Measurements from ENCODE around the gene ABCF2. TPM values are rescaled to one million over a fixed set of nuclear protein-coding genes. Genes with fewer than 3 reads are reported as not detected.

The ABCF2 gene
- polyA plus RNA-seq, 3 donors: 18.0 to 22.0 (median 21.1) TPM

DNA sequence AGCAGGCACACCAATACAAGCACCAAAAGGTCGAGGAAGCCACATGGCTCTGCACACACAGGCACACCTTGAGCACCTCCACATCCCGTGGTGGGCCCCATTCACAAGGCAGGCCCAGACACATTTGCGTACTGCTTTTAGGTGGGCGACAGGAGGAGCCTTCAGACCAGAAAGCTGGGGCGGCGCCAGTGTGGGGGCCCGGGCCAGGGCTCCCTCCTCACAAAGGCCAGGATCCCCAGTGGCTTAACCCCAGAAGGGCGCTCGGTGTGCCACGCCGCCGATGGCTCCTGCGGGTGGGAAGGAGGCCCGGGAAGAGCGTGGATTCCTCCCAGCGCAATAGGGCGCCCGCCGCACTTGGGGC is 24.3 kb upstream of the ABCF2 start:
- peaks cover 47 to 67% of the 10 kb centered on the region in 2 donors for H3K27me3 ChIP-seq (ENCODE audit: control insufficient read depth in 2 of 2, insufficient read depth in 2 of 2, low read length in 2 of 2)
- peak overlapping the region; percentile 36 for H3K4me2 ChIP-seq (replicated peaks; ENCODE audit: extremely low read depth, low read length, poor library complexity, severe bottlenecking)
- no peak overlapping the region for H3K4me3 ChIP-seq (replicated peaks in 1 of 3; ENCODE audit: low read depth in 2 of 3, low read length in 3 of 3)
- peaks cover 91% of the 10 kb centered on the region for H4K20me1 ChIP-seq (ENCODE audit: insufficient read depth, low read length)
- Mint-ChIP-seq H3K27me3 (ENCODE audit: low read depth in 3 of 3) (peaks cover 71 to 84% (median 77%) of the 10 kb centered on the region in 3 donors), H3K27ac (no peak overlapping the region), H3K4me3 (peak overlapping the region in 1 of 2 donors; percentile 76), H3K9me3 (peaks cover 0 to 18% (median 13%) of the 10 kb centered on the region in 7 donors), H3K4me1 (peaks cover 50% of the 10 kb centered on the region), H3K36me3 (peaks cover 27 to 54% of the 10 kb centered on the region in 2 donors)
- H3K9me3 ChIP-seq (replicated peaks in 1 of 2; ENCODE audit: control insufficient read depth in 1 of 2, insufficient read depth in 1 of 2, low read length in 2 of 2): peaks cover 0 to 14% of the 10 kb centered on the region in 2 donors
- no peaks in the 10 kb centered on the region for H3K79me2 ChIP-seq (ENCODE audit: insufficient read depth, low read length)
- whole genome bisulfite sequencing (ENCODE audit: insufficient coverage): 18% methylated on average over 17 of the region's 19 CpGs
- no peak for DNase-seq
- TF ChIP-seq CTCF (IDR thresholded peaks at IDR 0.05): no peak
- H3K36me3 ChIP-seq (replicated peaks in 1 of 2; ENCODE audit: control insufficient read depth in 1 of 2, insufficient read depth in 2 of 2, low read length in 2 of 2): no peaks in the 10 kb centered on the region
- H2AFZ ChIP-seq (ENCODE audit: insufficient read depth, low read depth, low read length, poor library complexity, severe bottlenecking): no peak overlapping the region
- no peak overlapping the region for H3K9ac ChIP-seq (ENCODE audit: insufficient read depth, low read length, poor library complexity, severe bottlenecking)
- intact Hi-C loops (cut with micrococcal nuclease): loop anchor here (5.0 kb wide), 1 partner anchor 51 kb away; no protein-coding TSS in a partner anchor
- peaks cover 29 to 38% of the 10 kb centered on the region in 2 donors for H3K4me1 ChIP-seq (ENCODE audit: control insufficient read depth in 1 of 2, insufficient read depth in 2 of 2, low read length in 2 of 2)
- H3K27ac ChIP-seq (ENCODE audit: low read depth in 1 of 2, low read length in 2 of 2): no peak overlapping the region

DNA sequence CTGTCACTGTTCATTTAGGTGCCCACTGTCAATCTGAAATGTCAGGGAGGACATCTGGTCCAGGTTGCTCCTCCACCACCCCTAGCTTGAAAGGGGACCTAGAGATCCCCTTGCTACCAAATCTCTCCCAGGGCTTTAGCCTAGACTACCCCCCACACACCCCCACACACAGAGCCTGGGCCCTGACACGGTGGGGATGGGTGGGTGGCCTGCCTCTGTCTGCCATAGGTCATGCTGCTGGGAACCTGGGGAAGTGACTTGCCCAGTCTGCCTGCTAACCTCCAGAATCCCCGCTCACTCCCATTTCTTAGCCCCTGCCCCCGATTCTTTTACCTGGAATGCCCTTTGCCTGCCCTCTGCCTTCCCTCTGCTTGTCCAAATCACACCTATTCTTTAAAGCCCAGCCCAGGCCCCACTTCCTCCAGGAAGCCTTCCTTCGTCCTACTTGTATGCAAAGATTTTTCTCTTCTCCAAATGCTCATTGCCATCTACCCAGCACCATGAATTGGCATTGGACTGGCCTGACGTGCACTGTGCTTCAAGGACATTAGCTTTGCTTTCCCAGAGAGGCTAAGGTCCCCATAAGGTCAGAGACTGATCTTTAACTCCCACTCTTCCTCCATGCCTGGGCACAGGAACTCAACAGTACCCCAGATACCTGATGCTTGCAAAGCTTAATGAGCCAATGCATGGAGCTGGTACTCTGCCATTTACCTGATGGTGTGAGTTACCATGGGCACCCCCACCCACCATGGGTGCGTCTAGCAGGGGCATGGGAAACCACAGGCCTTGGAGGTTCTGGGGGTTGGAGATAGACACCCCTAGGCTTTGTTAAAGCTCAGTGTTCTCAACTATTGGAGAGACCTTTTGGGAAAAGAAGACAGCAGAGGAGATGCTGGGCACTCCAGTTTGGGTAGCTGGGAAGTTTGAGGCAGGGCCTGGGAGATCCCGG is 23.5 kb upstream of the ABCF2 start:
- Histone ChIP-seq H3K4me2 (replicated peaks; ENCODE audit: extremely low read depth, low read length, poor library complexity, severe bottlenecking) (no peak overlapping the region), H3K9ac (ENCODE audit: insufficient read depth, low read length, poor library complexity, severe bottlenecking) (no peak overlapping the region), H3K27me3 (ENCODE audit: control insufficient read depth in 2 of 2, insufficient read depth in 2 of 2, low read length in 2 of 2) (peaks cover 53 to 75% of the 10 kb centered on the region in 2 donors), H4K20me1 (ENCODE audit: insufficient read depth, low read length) (peaks cover 95% of the 10 kb centered on the region), H3K79me2 (ENCODE audit: insufficient read depth, low read length) (no peaks in the 10 kb centered on the region), H3K36me3 (replicated peaks in 1 of 2; ENCODE audit: control insufficient read depth in 1 of 2, insufficient read depth in 2 of 2, low read length in 2 of 2) (no peaks in the 10 kb centered on the region), H3K4me3 (replicated peaks in 1 of 3; ENCODE audit: low read depth in 2 of 3, low read length in 3 of 3) (no peak overlapping the region), H2AFZ (ENCODE audit: insufficient read depth, low read depth, low read length, poor library complexity, severe bottlenecking) (no peak overlapping the region), H3K4me1 (ENCODE audit: control insufficient read depth in 1 of 2, insufficient read depth in 2 of 2, low read length in 2 of 2) (peaks cover 33 to 44% of the 10 kb centered on the region in 2 donors), H3K27ac (ENCODE audit: low read depth in 1 of 2, low read length in 2 of 2) (no peak overlapping the region), H3K9me3 (replicated peaks in 1 of 2; ENCODE audit: control insufficient read depth in 1 of 2, insufficient read depth in 1 of 2, low read length in 2 of 2) (peaks cover 0 to 14% of the 10 kb centered on the region in 2 donors)
- 67% methylated on average over 6 of the region's 7 CpGs for WGBS (ENCODE audit: insufficient coverage)
- Mint-ChIP-seq H3K27me3 (ENCODE audit: low read depth in 3 of 3) (peaks cover 76 to 91% (median 79%) of the 10 kb centered on the region in 3 donors), H3K4me3 (peak overlapping the region; percentile 11 to 76), H3K4me1 (peaks cover 57% of the 10 kb centered on the region), H3K9me3 (peaks cover 0 to 23% (median 13%) of the 10 kb centered on the region in 7 donors), H3K27ac (peak overlapping the region in 1 of 7 donors; percentile 19), H3K36me3 (peaks cover 31 to 49% of the 10 kb centered on the region in 2 donors)
- no peak for TF ChIP-seq CTCF (IDR thresholded peaks at IDR 0.05)
- intact Hi-C loops (cut with micrococcal nuclease): loop anchor here (5.0 kb wide), 1 partner anchor 52 kb away; no protein-coding TSS in a partner anchor
- no peak for DNase-seq

Measured in CD14-positive monocyte (primary cell).